Measurements from ENCODE around the gene DND1.
"Not testable (repeated sequence)": the region's sequence is repeated elsewhere in the genome, so short reads cannot be mapped to it uniquely, and the experiment has no call there.

Gene DND1

DNA sequence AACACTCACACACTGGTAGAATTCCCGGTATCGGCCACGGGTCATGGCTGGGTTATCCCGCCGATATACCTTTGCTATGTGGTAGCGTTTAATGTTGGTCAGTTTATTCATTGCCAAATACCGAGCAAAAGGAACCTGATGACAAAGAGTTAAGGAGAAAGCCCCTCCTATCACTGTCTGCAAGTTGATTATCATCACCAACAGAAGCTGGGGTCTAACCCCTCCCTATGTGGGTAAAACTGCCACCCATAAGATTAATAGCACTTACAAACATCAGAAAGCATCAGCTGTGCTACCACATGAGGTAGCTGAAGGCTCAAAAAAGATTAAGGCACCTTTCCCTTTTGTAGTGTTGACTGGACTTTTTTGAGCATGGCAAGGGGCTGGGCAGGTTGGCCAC is 5.6 kb upstream of the DND1 start:
- no peak for TF ChIP-seq ZFX (IDR thresholded peaks at IDR 0.05)
- TF ChIP-seq, protein P1, sequence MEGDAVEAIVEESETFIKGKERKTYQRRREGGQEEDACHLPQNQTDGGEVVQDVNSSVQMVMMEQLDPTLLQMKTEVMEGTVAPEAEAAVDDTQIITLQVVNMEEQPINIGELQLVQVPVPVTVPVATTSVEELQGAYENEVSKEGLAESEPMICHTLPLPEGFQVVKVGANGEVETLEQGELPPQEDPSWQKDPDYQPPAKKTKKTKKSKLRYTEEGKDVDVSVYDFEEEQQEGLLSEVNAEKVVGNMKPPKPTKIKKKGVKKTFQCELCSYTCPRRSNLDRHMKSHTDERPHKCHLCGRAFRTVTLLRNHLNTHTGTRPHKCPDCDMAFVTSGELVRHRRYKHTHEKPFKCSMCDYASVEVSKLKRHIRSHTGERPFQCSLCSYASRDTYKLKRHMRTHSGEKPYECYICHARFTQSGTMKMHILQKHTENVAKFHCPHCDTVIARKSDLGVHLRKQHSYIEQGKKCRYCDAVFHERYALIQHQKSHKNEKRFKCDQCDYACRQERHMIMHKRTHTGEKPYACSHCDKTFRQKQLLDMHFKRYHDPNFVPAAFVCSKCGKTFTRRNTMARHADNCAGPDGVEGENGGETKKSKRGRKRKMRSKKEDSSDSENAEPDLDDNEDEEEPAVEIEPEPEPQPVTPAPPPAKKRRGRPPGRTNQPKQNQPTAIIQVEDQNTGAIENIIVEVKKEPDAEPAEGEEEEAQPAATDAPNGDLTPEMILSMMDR (conservative IDR thresholded peaks at IDR 0.05) = no peak
- no peak overlapping the region for H3K27ac ChIP-seq

DNA sequence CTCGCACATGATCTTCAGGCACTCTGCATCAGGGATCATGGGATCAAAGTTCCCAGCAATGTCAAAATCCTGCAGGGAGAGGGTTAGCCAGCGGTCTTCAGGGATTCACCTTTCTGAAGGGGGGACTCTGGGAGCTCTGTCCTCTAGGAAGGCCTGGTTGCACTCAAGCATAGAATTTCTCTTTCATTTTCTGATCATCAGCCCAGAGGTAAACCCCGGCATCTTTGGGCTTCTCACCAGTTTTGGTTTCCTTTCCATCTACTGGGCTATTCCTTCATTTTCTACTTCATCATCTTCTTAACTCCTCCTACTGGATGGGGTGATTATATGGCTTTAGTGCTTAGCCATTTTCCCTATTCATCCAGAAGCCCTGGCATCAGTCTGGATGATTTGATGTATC is 4.6 kb upstream of the DND1 start:
- H3K27ac ChIP-seq = no peak overlapping the region
- TF ChIP-seq, protein P1 (conservative IDR thresholded peaks at IDR 0.05) = no peak
- TF ChIP-seq ZFX (IDR thresholded peaks at IDR 0.05) = no peak

DNA sequence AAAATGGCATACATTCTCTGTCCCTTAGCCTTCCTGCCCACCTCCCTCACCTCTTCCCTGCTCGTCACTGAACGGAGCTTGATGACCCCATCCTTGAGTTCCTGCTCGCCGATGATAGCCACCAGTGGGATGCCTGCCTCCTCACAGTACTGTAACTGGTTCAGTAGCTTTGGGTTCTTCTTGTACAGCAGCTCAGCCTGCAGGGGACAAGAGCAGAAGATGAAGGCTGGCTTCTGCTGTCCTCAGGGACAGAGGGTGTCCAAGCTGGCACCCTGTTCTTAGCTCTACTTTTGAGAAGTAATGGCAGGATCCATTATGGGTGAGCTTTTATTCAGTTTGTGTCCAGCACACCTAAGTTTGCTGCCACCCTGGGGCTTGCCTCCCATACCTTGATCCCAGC is 1.3 kb upstream of the DND1 start:
- no peak overlapping the region for H3K27ac ChIP-seq
- TF ChIP-seq, protein P1 (conservative IDR thresholded peaks at IDR 0.05) = no peak
- no peak for TF ChIP-seq ZFX (IDR thresholded peaks at IDR 0.05)

DNA sequence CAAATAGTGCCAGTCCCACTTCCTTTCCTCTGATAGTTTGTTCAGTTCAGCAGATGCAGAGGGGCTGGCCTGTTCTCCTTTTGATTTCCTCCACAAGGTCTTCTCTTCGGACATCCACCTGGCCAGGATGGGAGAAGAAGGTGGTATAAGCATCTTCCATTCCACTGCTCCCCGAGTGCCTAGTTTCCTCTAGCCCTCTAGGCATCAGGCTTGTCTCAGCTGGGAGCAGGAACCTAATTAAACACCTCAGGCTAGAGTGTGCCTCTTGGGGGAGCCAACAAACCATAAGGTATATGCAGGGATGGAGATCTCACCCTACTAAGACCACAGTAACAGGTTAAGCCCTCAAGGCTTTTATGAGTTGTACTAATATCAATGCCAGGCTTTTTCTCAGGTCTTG is 835 bp upstream of the DND1 start:
- TF ChIP-seq ZFX (IDR thresholded peaks at IDR 0.05) = no peak
- TF ChIP-seq, protein P1 (conservative IDR thresholded peaks at IDR 0.05) = no peak
- H3K27ac ChIP-seq = no peak overlapping the region

DNA sequence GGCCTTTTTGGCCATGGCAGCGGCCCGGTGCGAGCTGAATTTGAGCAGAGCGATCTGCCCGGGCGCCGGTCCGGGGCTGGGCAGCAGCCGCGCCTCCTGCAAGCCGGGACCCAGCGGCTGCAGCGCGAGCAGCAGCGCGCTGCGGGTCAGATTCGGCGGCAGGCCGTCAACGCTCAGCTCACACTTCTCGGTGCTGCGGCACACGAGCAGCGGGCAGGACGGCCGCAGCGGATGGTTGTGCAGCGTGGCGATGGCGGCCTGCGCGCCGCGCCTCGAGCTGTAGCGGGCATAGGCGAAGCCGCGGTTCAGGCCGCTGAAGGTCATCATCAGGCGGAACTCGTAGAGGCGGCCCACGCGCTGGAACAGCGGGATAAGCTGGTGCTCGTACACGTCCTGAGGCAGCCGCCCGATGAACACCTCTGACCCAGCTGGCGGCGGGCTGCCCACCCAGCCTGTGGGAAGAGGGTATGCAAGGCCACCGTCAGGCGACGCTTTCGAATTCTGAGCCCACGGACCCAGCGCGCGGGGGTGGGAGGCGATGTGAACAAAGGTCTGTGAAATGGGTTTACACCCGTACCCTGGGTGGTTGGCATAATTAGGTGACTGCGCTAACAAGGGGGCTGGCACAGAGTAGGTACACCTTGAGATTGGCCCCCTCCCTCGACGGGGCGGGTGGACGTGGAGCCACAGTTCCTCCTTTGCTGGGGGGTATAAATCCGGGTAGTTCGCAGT is 755 bp downstream of the DND1 start:
- no peak for TF ChIP-seq ZFX (IDR thresholded peaks at IDR 0.05)
- TF ChIP-seq, protein P1 (conservative IDR thresholded peaks at IDR 0.05) = no peak
- no peak overlapping the region for H3K27ac ChIP-seq

DNA sequence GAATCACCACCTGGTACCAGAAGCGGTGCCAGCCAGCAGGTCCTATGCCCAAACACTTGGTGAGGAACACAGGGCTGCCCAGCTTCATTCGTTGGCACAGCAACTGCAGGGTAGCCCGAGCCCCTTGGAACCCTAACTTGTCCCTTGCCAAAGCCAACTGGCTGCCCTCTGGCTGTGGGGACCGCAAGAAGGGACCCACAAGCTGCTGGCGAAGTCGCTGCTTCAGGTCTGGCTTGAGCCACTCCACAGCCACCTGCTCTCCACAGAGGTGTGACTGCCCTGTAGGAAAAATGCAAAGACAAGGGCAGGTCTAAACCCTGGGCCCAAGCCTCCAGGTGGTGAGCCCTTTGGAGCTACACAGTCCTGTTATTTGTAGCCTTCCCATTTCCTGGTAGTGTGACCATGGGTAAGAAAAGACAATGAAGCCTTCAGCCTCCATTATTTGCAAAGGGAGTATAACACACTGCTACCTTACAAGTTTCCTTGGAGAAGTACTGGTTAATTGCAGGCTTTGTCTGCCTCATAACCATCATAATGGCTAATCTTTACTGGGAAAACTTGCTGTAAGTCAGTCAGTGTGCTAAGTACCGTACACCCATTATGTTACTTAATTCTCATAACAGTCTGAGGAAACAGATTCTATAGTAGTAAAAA is 1.8 kb downstream of the DND1 start:
- no peak for TF ChIP-seq ZFX (IDR thresholded peaks at IDR 0.05)
- TF ChIP-seq, protein P1 (conservative IDR thresholded peaks at IDR 0.05) = no peak
- no peak overlapping the region for H3K27ac ChIP-seq

DNA sequence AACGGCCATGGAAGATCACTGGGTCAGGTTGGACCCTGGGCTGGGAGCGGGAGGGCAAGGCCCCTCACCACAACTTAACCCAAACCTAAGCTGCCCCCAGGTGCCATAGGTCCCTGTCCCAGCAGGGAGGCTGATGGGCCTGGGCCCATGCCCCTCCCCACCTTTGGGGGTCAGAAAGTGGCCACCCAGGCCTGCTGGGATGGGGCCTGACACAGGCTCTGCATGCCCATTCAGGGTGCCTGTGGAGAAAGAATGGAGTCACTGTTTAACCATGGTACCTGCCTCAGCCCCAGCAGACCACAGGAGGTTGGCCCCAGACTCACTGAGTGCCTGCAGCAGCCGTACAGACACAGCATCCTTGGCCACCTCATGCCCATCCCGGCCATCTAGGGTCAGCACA is 2.3 kb downstream of the DND1 start:
- not testable (repeated sequence) for H3K27ac ChIP-seq

Data from C4-2B (cell line).